ENCODE results near the gene FGG. TPM values are rescaled to one million over a fixed set of nuclear protein-coding genes. Genes with fewer than 3 reads are reported as not detected.
"Not testable (repeated sequence)": the region's sequence is repeated elsewhere in the genome, so short reads cannot be mapped to it uniquely, and the experiment has no call there.

The FGG gene
- total RNA-seq, 1 experiment from 2014 or later: not detected

GRCh38 chr4:154594343-154594742 lies 18.1 kb downstream of the FGG start:
- not testable (repeated sequence) for H4K5ac ChIP-seq (ENCODE audit: insufficient read length, low read depth, low read length); H3K27ac ChIP-seq (ENCODE audit: insufficient read length, low read depth, low read length); H4K91ac ChIP-seq (ENCODE audit: insufficient read length, low read depth, low read length); H3K18ac ChIP-seq (ENCODE audit: insufficient read length, low read depth, low read length); H3K27me3 ChIP-seq (ENCODE audit: insufficient read depth, low read length); H3K9ac ChIP-seq (ENCODE audit: extremely low read depth, insufficient read length, low read length); H3K27me3 Mint-ChIP-seq (ENCODE audit: low read depth); H3K79me1 ChIP-seq (ENCODE audit: insufficient read depth, low read depth, low read length, poor library complexity, severe bottlenecking); H3T11ph ChIP-seq (ENCODE audit: low read length); H2AFZ ChIP-seq (ENCODE audit: low read length); H3K23me2 ChIP-seq (ENCODE audit: insufficient read length, low read depth, low read length, poor library complexity, severe bottlenecking); H2BK5ac ChIP-seq (ENCODE audit: insufficient read length, low read length); H2AK5ac ChIP-seq (ENCODE audit: insufficient read length, low read length); H2BK15ac ChIP-seq (ENCODE audit: low read depth, low read length); H3K9me3 ChIP-seq (ENCODE audit: control insufficient read depth, low read depth, low read length); H3K4ac ChIP-seq (ENCODE audit: low read depth, low read length); H3K4me3 Mint-ChIP-seq; H3K79me2 ChIP-seq (ENCODE audit: insufficient read depth, low read length); H2BK12ac ChIP-seq (ENCODE audit: insufficient read length, low read depth, low read length); H3K23ac ChIP-seq (ENCODE audit: insufficient read length, low read depth, low read length); H4K8ac ChIP-seq (replicated peaks; ENCODE audit: insufficient read length, low read depth, low read length); H2BK120ac ChIP-seq (ENCODE audit: low read depth, low read length, poor library complexity, severe bottlenecking); H3K4me1 ChIP-seq (ENCODE audit: insufficient read depth, low read length); DNase-seq; H4K20me1 ChIP-seq (ENCODE audit: control insufficient read depth, insufficient read depth, insufficient read length); H2BK20ac ChIP-seq (ENCODE audit: low read depth, low read length, poor library complexity, severe bottlenecking); H3K36me3 Mint-ChIP-seq (ENCODE audit: insufficient read depth in 1 of 3, low read depth in 3 of 3); H3K14ac ChIP-seq (ENCODE audit: insufficient read depth, low read length); H3K56ac ChIP-seq (ENCODE audit: insufficient read length, low read depth, low read length); H3K27ac Mint-ChIP-seq; H3K4me1 Mint-ChIP-seq; H3K9me3 Mint-ChIP-seq; H3K4me2 ChIP-seq (ENCODE audit: insufficient read depth, insufficient read length, low read length)
- no CpG with 5 or more reads among the region's 3 CpGs for WGBS (ENCODE audit: extremely low coverage, insufficient read length, low lambda C conversion rate)
- TF ChIP-seq CTCF (conservative IDR thresholded peaks at IDR 0.05): peak; percentile 19; the same call in 1 of the 3 replicates

Measured in H9 (cell line).